ENCODE measurements around the gene BICDL1.
A peak's percentile ranks its signal among the peaks of the same experiment; 100 is the strongest.

BICDL1 gene

DNA sequence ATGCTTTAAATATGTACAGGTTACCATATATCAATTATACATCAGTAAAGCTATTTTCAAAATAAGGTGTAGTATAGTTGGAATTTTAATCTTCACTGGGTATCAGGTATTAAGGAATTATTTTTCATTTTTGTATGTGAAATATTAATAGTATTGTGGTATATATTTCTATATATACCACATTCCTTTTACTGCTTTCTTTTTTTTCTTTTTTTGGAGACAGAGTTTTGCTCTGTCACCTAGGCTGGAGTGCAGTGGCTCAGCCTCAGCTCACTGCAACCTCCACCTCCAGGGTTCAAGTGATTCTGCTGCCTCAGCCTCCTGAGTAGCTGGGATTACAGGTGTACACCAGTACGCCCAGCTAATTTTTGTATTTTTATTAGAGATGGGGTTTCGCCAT lies 36.6 kb downstream of the BICDL1 start:
- Histone ChIP-seq H4K8ac (ENCODE audit: low read depth, low read length) (no peak overlapping the region), H3K27me3 (ENCODE audit: insufficient read depth, low read length) (no peaks in the 10 kb centered on the region), H3K9ac (ENCODE audit: low read length) (no peak overlapping the region), H3K9me3 (ENCODE audit: insufficient read depth, low read depth, low read length) (no peaks in the 10 kb centered on the region), H2AK5ac (ENCODE audit: low read length) (no peak overlapping the region), H3K14ac (ENCODE audit: low read length) (no peak overlapping the region), H3K27ac (ENCODE audit: low read depth, low read length) (no peak overlapping the region), H2AFZ (ENCODE audit: insufficient read depth, low read length, poor library complexity) (no peak overlapping the region), H4K91ac (ENCODE audit: low read depth, low read length) (no peak overlapping the region), H2BK5ac (ENCODE audit: low read depth, low read length, poor library complexity) (no peak overlapping the region), H2BK12ac (ENCODE audit: low read length) (no peak overlapping the region), H2BK120ac (ENCODE audit: insufficient read depth, low read length, poor library complexity) (no peak overlapping the region), H3K79me2 (ENCODE audit: control insufficient read depth, insufficient read depth, low read length, poor library complexity) (no peaks in the 10 kb centered on the region), H3K4me2 (ENCODE audit: low read length) (no peak overlapping the region), H4K12ac (ENCODE audit: low read depth, low read length) (no peak overlapping the region), H3K4me1 (ENCODE audit: control insufficient read depth in 1 of 2, insufficient read depth in 2 of 2, low read length in 2 of 2) (no peaks in the 10 kb centered on the region), H3K4ac (ENCODE audit: low read depth, low read length) (no peak overlapping the region), H3K23ac (ENCODE audit: low read length) (no peak overlapping the region), H3K4me3 (ENCODE audit: low read depth, low read length) (no peak overlapping the region), H3K36me3 (ENCODE audit: control insufficient read depth in 1 of 2, insufficient read depth in 2 of 2, low read length in 2 of 2) (no peaks in the 10 kb centered on the region), H3K79me1 (ENCODE audit: low read length) (no peaks in the 10 kb centered on the region), H3K18ac (ENCODE audit: low read length) (no peak overlapping the region)
- WGBS (ENCODE audit: extremely low coverage, insufficient coverage, insufficient read length) = no CpG with 5 or more reads among the region's 2 CpGs
- no peak for DNase-seq

- H2AK5ac ChIP-seq (ENCODE audit: low read length) = no peak overlapping the region
- H3K18ac ChIP-seq (ENCODE audit: low read length) = no peak overlapping the region
- no peaks in the 10 kb centered on the region for H3K27me3 ChIP-seq (ENCODE audit: insufficient read depth, low read length)
- H3K9ac ChIP-seq (ENCODE audit: low read length) = no peak overlapping the region
- no peaks in the 10 kb centered on the region for H3K79me1 ChIP-seq (ENCODE audit: low read length)
- no peaks in the 10 kb centered on the region for H3K36me3 ChIP-seq (ENCODE audit: control insufficient read depth in 1 of 2, insufficient read depth in 2 of 2, low read length in 2 of 2)
- H4K12ac ChIP-seq (ENCODE audit: low read depth, low read length) = no peak overlapping the region
- H4K8ac ChIP-seq (ENCODE audit: low read depth, low read length) = no peak overlapping the region
- H3K4me3 ChIP-seq (ENCODE audit: low read depth, low read length) = no peak overlapping the region
- H3K27ac ChIP-seq (ENCODE audit: low read depth, low read length) = no peak overlapping the region
- no peak overlapping the region for H2BK12ac ChIP-seq (ENCODE audit: low read length)
- no peak for DNase-seq
- H4K91ac ChIP-seq (ENCODE audit: low read depth, low read length) = no peak overlapping the region
- H2BK5ac ChIP-seq (ENCODE audit: low read depth, low read length, poor library complexity) = no peak overlapping the region
- H2BK120ac ChIP-seq (ENCODE audit: insufficient read depth, low read length, poor library complexity) = no peak overlapping the region
- H3K79me2 ChIP-seq (ENCODE audit: control insufficient read depth, insufficient read depth, low read length, poor library complexity) = no peaks in the 10 kb centered on the region
- H3K4me1 ChIP-seq (ENCODE audit: control insufficient read depth in 1 of 2, insufficient read depth in 2 of 2, low read length in 2 of 2) = no peaks in the 10 kb centered on the region
- H3K9me3 ChIP-seq (ENCODE audit: insufficient read depth, low read depth, low read length) = no peaks in the 10 kb centered on the region
- no peak overlapping the region for H3K23ac ChIP-seq (ENCODE audit: low read length)
- no peak overlapping the region for H2AFZ ChIP-seq (ENCODE audit: insufficient read depth, low read length, poor library complexity)
- H3K4ac ChIP-seq (ENCODE audit: low read depth, low read length) = no peak overlapping the region
- H3K4me2 ChIP-seq (ENCODE audit: low read length) = no peak overlapping the region
- H3K14ac ChIP-seq (ENCODE audit: low read length) = no peak overlapping the region
These were observed 43.2 kb downstream of the BICDL1 start for GRCh38 chr12:120032242-120032641.

DNA sequence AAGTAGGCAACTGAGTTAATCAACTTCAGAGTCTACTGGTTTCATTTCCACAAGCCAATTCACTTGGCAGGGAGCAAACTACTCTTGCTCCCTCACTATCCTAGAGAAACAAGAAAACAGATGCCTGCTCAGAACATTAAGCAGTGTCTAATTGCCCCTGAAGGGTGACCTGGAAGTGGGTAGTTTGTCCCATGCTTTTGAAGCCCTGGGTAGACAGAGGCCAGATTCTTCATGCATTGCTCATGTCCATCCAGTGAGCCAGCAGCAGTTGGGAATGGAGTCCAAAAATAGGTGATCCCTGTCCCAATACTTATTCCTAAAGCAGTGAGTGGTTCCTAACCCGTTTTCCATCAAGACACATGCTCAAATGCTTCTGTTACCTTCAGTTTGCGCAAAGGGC lies 48.8 kb downstream of the BICDL1 start:
- H2AFZ ChIP-seq (ENCODE audit: insufficient read depth, low read length, poor library complexity) = no peak overlapping the region
- H3K4ac ChIP-seq (ENCODE audit: low read depth, low read length) = no peak overlapping the region
- H3K18ac ChIP-seq (ENCODE audit: low read length) = no peak overlapping the region
- DNase-seq = peak in 1 of 2 donors; percentile 7
- H2BK12ac ChIP-seq (ENCODE audit: low read length) = no peak overlapping the region
- no peaks in the 10 kb centered on the region for H3K36me3 ChIP-seq (ENCODE audit: control insufficient read depth in 1 of 2, insufficient read depth in 2 of 2, low read length in 2 of 2)
- no peaks in the 10 kb centered on the region for H3K79me2 ChIP-seq (ENCODE audit: control insufficient read depth, insufficient read depth, low read length, poor library complexity)
- no peak overlapping the region for H2BK120ac ChIP-seq (ENCODE audit: insufficient read depth, low read length, poor library complexity)
- H3K4me1 ChIP-seq (ENCODE audit: control insufficient read depth in 1 of 2, insufficient read depth in 2 of 2, low read length in 2 of 2) = peaks cover 8 to 10% of the 10 kb centered on the region in 2 experiments
- no peak overlapping the region for H2AK5ac ChIP-seq (ENCODE audit: low read length)
- H4K91ac ChIP-seq (ENCODE audit: low read depth, low read length) = no peak overlapping the region
- no peak overlapping the region for H3K23ac ChIP-seq (ENCODE audit: low read length)
- no peak overlapping the region for H3K14ac ChIP-seq (ENCODE audit: low read length)
- H3K27ac ChIP-seq (ENCODE audit: low read depth, low read length) = no peak overlapping the region
- WGBS (ENCODE audit: extremely low coverage, insufficient coverage, insufficient read length) = no CpG with 5 or more reads among the region's 2 CpGs
- H4K8ac ChIP-seq (ENCODE audit: low read depth, low read length) = no peak overlapping the region
- peak overlapping the region; percentile 46 for H3K4me2 ChIP-seq (ENCODE audit: low read length)
- H4K12ac ChIP-seq (ENCODE audit: low read depth, low read length) = no peak overlapping the region
- H3K4me3 ChIP-seq (ENCODE audit: low read depth, low read length) = no peak overlapping the region
- H2BK5ac ChIP-seq (ENCODE audit: low read depth, low read length, poor library complexity) = no peak overlapping the region
- H3K79me1 ChIP-seq (ENCODE audit: low read length) = no peaks in the 10 kb centered on the region
- H3K9me3 ChIP-seq (ENCODE audit: insufficient read depth, low read depth, low read length) = no peaks in the 10 kb centered on the region
- H3K9ac ChIP-seq (ENCODE audit: low read length) = no peak overlapping the region
- no peaks in the 10 kb centered on the region for H3K27me3 ChIP-seq (ENCODE audit: insufficient read depth, low read length)

DNA sequence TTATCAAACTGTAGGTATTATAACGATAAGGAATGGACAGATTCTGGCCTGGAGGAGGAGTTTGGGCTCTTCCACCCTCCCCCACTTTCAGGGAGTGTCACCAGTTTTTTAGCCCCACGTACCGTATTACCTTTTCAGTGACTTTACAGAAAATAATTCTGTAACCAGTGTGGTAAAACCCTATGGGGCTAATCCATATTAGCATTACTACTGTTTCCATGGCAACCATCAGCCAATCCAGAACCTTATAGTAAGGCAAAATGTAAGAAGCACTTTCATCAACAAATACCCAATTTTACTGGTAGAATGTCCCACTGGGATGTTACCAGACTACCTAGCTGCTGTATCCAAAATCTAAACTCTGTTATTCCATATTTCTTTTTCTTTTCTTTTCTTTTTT lies 50.7 kb downstream of the BICDL1 start:
- H3K27ac ChIP-seq (ENCODE audit: low read depth, low read length) = no peak overlapping the region
- H3K9me3 ChIP-seq (ENCODE audit: insufficient read depth, low read depth, low read length) = no peaks in the 10 kb centered on the region
- no peak overlapping the region for H2BK5ac ChIP-seq (ENCODE audit: low read depth, low read length, poor library complexity)
- H3K4me1 ChIP-seq (ENCODE audit: control insufficient read depth in 1 of 2, insufficient read depth in 2 of 2, low read length in 2 of 2) = peaks cover 8 to 10% of the 10 kb centered on the region in 2 experiments
- H3K18ac ChIP-seq (ENCODE audit: low read length) = no peak overlapping the region
- H2AFZ ChIP-seq (ENCODE audit: insufficient read depth, low read length, poor library complexity) = no peak overlapping the region
- H3K9ac ChIP-seq (ENCODE audit: low read length) = no peak overlapping the region
- H3K4me3 ChIP-seq (ENCODE audit: low read depth, low read length) = no peak overlapping the region
- H4K12ac ChIP-seq (ENCODE audit: low read depth, low read length) = no peak overlapping the region
- H3K23ac ChIP-seq (ENCODE audit: low read length) = no peak overlapping the region
- no peak overlapping the region for H2BK120ac ChIP-seq (ENCODE audit: insufficient read depth, low read length, poor library complexity)
- DNase-seq = no peak
- no peaks in the 10 kb centered on the region for H3K79me2 ChIP-seq (ENCODE audit: control insufficient read depth, insufficient read depth, low read length, poor library complexity)
- no peak overlapping the region for H3K14ac ChIP-seq (ENCODE audit: low read length)
- no peaks in the 10 kb centered on the region for H3K79me1 ChIP-seq (ENCODE audit: low read length)
- no peak overlapping the region for H4K91ac ChIP-seq (ENCODE audit: low read depth, low read length)
- WGBS (ENCODE audit: extremely low coverage, insufficient coverage, insufficient read length) = no CpG with 5 or more reads among the region's 3 CpGs
- H2AK5ac ChIP-seq (ENCODE audit: low read length) = no peak overlapping the region
- H3K4me2 ChIP-seq (ENCODE audit: low read length) = no peak overlapping the region
- no peak overlapping the region for H2BK12ac ChIP-seq (ENCODE audit: low read length)
- no peaks in the 10 kb centered on the region for H3K27me3 ChIP-seq (ENCODE audit: insufficient read depth, low read length)
- no peak overlapping the region for H4K8ac ChIP-seq (ENCODE audit: low read depth, low read length)
- H3K36me3 ChIP-seq (ENCODE audit: control insufficient read depth in 1 of 2, insufficient read depth in 2 of 2, low read length in 2 of 2) = no peaks in the 10 kb centered on the region
- H3K4ac ChIP-seq (ENCODE audit: low read depth, low read length) = no peak overlapping the region

Measured in trophoblast cell (in vitro differentiated cells and primary cell).